G401.6 (cell line): ENCODE measurements around the gene TSPAN9.

Experiments
- FAIRE-seq: peaks from 2 replicates; lab custom pipeline; 2012; peaks lifted over from hg19 to GRCh38; lab: Jason Lieb, UNC

TSPAN9 gene

GRCh38 chr12:3275171-3276041 lies 198.2 kb downstream of the TSPAN9 start:
- FAIRE-seq = peak; percentile 84

GRCh38 chr12:3276226-3276625 lies 199.0 kb downstream of the TSPAN9 start:
- FAIRE-seq = no peak

- no peak for FAIRE-seq
These were observed 200.2 kb downstream of the TSPAN9 start for GRCh38 chr12:3277306-3277943.

DNA sequence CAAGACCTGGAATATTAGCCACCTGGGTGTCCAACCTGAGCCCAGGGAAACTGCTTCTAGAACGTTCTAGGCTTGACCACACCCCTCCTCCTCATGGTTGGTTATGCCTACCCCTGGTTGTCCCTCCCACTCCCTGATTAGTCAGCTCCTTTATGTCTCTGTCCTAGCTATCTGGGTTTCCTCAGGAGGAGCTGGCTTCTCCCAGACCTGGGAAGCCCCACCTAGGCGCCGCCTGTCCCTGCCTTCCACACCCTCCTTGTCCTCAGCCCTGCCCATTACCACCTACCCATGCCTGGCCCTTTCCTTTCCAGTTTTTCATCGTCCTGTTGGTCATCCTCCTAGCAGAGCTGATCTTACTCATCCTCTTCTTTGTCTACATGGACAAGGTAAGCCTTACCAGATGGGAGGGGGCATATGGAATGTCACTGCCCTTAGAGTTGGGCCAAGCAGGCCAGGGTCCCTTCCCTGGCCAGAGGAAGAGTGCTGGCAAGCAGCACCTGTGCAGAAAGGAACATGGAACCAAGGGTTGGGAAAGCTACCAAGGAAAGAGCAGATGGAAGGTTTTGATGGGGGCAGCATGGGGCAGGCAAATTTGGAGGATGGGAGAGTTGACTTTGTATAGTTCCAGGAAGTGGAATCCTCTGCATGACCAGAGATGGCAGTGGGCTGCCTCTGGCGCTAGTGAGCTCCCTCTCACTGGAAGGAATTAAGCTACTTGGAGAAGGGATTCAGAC lies 201.7 kb downstream of the TSPAN9 start:
- no peak for FAIRE-seq

- no peak for FAIRE-seq
These were observed 202.2 kb downstream of the TSPAN9 start for GRCh38 chr12:3279415-3279780.

- FAIRE-seq = no peak
These were observed 202.7 kb downstream of the TSPAN9 start for GRCh38 chr12:3279832-3280231.

GRCh38 chr12:3280967-3281366 lies 203.8 kb downstream of the TSPAN9 start:
- FAIRE-seq = no peak

- no peak for FAIRE-seq
These were observed 204.6 kb downstream of the TSPAN9 start for GRCh38 chr12:3281588-3282383.

DNA sequence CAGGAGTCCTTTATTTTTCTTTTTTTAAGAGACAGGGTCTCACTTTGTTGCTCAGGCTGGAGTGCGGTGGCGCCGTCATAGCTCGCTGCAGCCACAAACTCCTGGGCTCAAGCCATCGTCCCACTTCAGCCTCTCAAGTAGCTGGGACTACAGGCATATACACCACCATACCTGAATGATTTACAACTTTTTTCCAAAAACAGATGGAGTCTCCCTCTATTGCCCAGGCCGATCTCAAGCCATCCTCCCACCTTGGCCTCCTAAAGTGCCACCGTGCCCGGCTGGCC lies 205.1 kb downstream of the TSPAN9 start:
- FAIRE-seq = no peak

DNA sequence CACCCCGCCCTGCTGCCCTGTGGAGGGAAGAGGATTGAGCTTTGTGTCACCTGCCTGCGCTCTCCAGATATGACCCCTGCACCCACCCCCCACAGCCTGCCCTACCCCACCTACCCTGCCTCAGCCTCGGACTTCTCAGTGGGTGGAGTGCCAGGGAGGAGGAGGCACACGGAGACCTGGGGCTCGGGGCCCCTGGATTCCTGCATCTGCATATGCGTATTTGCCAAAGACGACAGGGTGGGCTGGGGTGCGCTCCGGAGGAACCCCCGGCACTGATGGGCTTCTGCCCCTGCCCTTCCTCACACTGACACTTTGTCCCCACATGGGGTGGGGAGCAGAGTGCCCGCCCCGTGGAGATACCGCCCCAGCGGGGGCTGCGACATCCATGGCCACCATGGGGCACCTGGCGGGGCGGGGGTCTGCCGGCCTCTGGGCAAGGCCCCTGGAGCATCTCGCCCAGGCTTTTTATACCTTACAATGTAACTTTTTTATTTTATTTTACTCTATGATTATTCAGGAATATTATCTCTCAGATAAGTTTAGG lies 206.0 kb downstream of the TSPAN9 start:
- no peak for FAIRE-seq

DNA sequence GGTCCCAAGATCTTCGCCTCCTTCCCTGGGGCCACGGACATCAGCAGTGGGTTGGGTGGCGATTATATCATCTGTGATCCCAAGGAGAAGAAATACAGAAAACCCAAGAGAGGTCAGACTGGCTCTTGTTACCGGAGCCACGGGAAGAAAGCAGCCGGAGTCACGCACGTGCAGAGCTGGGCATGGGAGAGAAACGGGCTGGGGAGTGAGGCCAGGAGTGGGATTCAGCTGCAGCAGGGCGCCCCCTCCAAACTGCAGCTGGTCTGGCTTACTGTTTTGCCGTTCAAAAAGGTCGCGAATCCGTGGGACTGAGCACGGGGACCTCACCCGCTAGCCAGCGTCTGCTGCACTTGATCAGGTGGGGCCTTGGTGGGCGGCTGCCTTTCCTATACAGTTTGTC lies 207.2 kb downstream of the TSPAN9 start:
- FAIRE-seq = no peak

GRCh38 chr12:3285570-3285969 lies 208.4 kb downstream of the TSPAN9 start:
- no peak for FAIRE-seq

GRCh38 chr12:3288690-3289089 lies 211.5 kb downstream of the TSPAN9 start:
- FAIRE-seq = no peak

DNA sequence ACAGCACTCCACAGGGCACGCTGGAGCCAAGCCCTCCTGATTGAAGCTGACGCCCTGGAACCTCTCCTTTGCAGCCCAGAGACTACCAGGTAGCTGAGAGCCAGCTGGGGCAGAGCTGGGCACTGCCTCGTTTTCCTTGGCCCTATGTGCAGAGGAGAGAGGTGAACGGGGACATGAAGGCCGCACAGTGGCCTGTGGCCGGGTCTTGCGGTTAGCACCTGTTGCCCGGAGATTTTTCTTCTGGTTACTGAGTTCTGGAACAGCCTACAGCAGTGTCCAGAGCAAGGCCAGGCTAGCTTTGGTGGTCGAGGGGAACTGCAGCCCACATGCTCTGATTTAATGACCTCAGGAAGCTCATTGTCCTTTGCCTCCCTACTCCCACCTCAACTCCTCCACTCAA lies 212.5 kb downstream of the TSPAN9 start:
- FAIRE-seq = no peak

DNA sequence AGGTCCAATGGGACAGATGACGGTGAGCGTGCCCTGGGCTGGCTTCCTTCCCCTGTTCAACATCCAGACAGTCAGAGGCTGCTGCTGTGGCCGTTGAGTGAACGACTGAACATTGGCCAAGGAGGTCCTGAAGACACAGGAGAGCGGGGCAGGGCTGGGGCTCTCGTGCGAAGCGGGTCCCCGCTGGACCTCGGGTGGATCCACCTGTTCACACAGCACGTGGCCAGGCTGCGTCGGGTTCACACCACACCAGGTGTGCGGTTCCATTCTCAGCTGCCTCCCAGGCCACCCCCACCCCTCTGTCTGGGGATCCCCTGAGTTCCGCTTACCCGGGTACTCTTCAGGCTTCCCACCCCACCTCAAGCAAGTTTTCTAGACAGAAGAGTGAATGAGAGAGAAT lies 214.8 kb downstream of the TSPAN9 start:
- FAIRE-seq = no peak

DNA sequence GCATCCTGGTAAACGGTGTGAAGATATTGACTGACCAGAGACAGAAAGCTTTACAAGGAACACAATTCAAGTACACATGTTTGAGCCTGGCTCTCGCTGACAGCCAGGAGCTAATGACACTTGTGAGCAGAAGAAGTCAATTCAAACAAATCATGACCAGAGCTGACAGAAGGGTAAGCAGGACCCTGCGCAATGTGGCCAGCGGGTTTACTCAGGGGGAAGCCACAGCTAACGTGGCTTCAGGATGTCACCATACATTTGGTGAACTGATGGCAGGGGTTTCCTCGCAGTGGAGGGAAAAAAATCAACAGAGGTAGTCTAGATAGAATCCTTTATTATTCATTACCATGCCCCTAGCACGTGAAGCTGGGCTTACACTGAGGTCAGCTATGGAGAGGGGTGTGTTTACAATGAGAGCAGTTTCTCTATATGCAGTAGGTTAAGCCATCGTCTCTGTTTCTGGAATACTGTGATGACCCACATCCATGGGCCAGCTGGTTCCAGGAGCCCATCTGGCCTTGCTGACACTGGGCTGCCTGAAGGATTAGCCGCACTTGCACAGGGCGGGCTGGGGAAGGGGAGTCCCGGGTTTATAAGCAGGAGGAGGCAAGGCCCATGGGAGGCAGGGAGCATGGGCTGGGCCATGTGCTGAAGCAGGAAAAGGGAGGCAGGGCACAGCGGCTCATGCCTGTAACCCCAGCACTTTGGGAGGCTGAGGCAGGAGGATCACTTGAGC lies 215.7 kb downstream of the TSPAN9 start:
- no peak for FAIRE-seq

DNA sequence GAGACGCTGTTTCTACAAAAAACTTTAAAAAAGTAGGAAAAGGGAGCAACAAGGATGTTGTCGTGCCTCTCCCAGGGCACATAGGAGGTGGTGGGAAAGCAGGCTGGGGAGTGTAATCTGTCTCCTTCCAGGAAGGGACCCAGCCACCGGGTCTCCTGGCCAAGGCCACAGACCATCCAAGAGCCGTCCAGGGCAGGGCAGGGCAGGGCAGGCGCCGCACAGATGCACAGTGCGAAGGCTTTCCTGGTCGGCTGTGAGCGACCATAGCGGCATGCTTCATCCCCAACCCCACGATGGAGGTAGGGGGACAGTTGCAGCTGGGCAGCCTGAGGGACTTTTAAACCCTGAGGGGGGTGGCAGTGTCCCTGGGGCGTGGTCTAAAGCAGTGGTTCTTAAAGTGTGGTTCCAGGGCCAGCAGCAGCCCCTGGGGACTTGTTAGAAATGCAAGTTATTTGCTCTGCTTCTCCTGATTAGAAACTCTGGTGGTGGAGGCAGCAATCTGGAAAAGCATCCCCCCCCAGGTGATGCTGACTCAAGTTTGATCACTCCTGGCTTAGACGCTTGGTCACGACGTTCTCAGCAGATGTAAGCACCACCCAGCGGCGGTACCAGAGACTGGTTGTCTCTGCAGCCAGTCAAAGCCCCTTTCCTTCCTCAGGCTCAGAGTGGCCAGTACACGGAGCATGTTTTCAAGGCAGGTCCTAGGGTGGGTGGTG lies 216.4 kb downstream of the TSPAN9 start:
- FAIRE-seq = no peak

- no peak for FAIRE-seq
These were observed 217.3 kb downstream of the TSPAN9 start for GRCh38 chr12:3294481-3294911.

- FAIRE-seq = no peak
These were observed 218.0 kb downstream of the TSPAN9 start for GRCh38 chr12:3295225-3295624.

DNA sequence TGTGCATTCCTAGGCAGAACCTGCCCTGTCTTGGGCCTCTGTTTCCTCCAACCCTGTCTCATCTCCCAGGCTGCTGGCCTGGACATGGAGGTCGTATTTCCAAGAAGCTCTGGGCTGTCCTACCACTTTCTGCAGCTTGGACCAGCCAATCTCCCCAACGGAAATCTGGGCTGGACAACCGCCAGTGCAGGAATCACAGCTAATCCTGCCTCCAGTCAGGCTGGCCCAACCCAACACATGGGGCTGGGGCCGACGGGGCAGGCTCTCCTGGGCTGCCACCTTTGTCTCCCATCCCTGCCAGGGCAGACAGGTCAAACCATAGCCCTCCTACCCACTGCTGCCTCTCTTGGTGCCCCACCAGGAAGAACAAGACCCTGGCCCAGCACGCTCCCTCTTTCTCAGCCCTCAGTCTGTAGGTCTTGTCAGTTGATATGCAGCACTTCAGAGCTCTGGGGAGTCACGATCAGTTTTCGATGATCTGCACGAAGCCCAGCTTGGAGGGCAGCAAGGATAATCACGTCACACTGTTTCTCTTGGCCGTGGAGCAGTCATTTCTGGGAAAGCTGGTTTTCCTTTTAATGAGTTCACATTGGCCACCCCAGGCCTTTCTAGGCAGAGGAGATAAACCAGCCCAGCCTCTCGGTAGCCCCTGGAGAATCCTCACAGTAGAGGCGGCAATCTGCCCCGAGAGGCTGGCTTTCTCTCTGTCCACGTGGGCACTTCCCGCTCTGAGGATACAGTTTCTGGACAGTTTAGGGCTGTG lies 218.6 kb downstream of the TSPAN9 start:
- no peak for FAIRE-seq
